HepG2 (cell line): Measurements from ENCODE around the gene ZNF217. TPM values are rescaled to one million over a fixed set of nuclear protein-coding genes. Genes with fewer than 3 reads are reported as not detected.
"Not testable (repeated sequence)": the region's sequence is repeated elsewhere in the genome, so short reads cannot be mapped to it uniquely, and the experiment has no call there.

ENCODE experiments used
- ATAC-seq: fragments of 200-7000 bp; cut with Tn5 transposase; 3 replicates; pipeline ENCODE4 v1.9.1; 2020; ENCODE audit warnings: mild to moderate bottlenecking, moderate library complexity
- BruUV-seq: library from RNA; stranded (reverse); fragments of 400-500 nt; replicated peaks from 2 replicates; lab custom pipeline; 2021; lab: Mats Ljungman, UMichigan
- CTCF ChIA-PET: fragments of 300-600 bp; formaldehyde crosslinking; extraction: SDS; loops from one replicate; lab custom pipeline; 2021; ENCODE audit warnings: low total read pairs, inconsistent platforms, low intra/inter-chr PET ratio; lab: Yijun Ruan, JAX
- POLR2A ChIA-PET: fragments of 350-600 bp; sonication (Branson Sonifier 250); formaldehyde crosslinking; loops from one replicate; lab custom pipeline; 2020; ENCODE audit warnings: antibody characterized with exemption, inconsistent platforms; lab: Yijun Ruan, JAX
- DNase-seq: peaks from one replicate; pipeline ENCODE4 v3.0.0-alpha.2; 2015; ENCODE audit warnings: low spot score
- FAIRE-seq: peaks from 3 replicates; lab custom pipeline; 2011; peaks lifted over from hg19 to GRCh38; lab: Jason Lieb, UNC
- H2AFZ ChIP-seq: one replicate; pipeline ENCODE4 v1.6.1; 2011; ENCODE audit warnings: low read length, inconsistent platforms
- H3K27ac ChIP-seq: fragments of 300-600 bp; 3 replicates; pipeline ENCODE4 v1.8.0; 2011; ENCODE audit warnings: mixed run types, mild to moderate bottlenecking, mixed read lengths, low read length, inconsistent platforms; ENCODE audit not compliant: insufficient read depth; ENCODE audit errors: extremely low read length
- H3K27me3 ChIP-seq, 2 experiments: fragments of 200-600 bp in 1 of 2; 2 replicates in 1 of 2; 3 replicates in 1 of 2; pipeline versions ENCODE4 v1.6.0 to v1.8.0; 2011; ENCODE audit warnings: low read length in 2 of 2, mild to moderate bottlenecking in 2 of 2, moderate library complexity in 2 of 2, inconsistent platforms in 1 of 2; ENCODE audit not compliant: insufficient read depth in 2 of 2, control insufficient read depth in 1 of 2
- H3K36me3 ChIP-seq, 2 experiments: fragments of 200-600 bp in 1 of 2; replicated peaks in 1 of 2; 2 replicates in 1 of 2; 3 replicates in 1 of 2; pipeline versions ENCODE4 v1.5.1 to v1.8.0; 2011; ENCODE audit warnings: low read length in 2 of 2, inconsistent platforms in 1 of 2; ENCODE audit not compliant: insufficient read depth in 2 of 2, control insufficient read depth in 1 of 2
- H3K4me1 ChIP-seq: 2 replicates; pipeline ENCODE4 v1.5.1; 2012; ENCODE audit warnings: low read length, inconsistent platforms; ENCODE audit not compliant: insufficient read depth
- H3K4me2 ChIP-seq: 2 replicates; pipeline ENCODE4 v1.6.0; 2011; ENCODE audit warnings: low read depth, low read length, inconsistent platforms
- H3K4me3 ChIP-seq, 3 experiments: fragments of 200-600 bp in 1 of 3; sonication (generic), shearing (Covaris generic) in 1 of 3; replicated peaks in 1 of 3; 2 replicates each; pipeline ENCODE4 v1.5.1; 2011 to 2016; ENCODE audit warnings: low read length in 3 of 3, inconsistent platforms in 2 of 3, low read depth in 2 of 3, mild to moderate bottlenecking in 2 of 3, control low read depth in 1 of 3, mixed read lengths in 1 of 3; ENCODE audit not compliant: insufficient read depth in 1 of 3
- H3K79me2 ChIP-seq: one replicate; pipeline ENCODE4 v1.6.1; 2011; ENCODE audit warnings: low read length, inconsistent platforms; ENCODE audit not compliant: insufficient read depth
- H3K9ac ChIP-seq: 2 replicates; pipeline ENCODE4 v1.6.0; 2011; ENCODE audit warnings: mild to moderate bottlenecking, low read depth, low read length, inconsistent platforms; ENCODE audit not compliant: insufficient read depth
- H3K9me3 ChIP-seq: 2 replicates; pipeline ENCODE4 v1.5.1; 2012; ENCODE audit warnings: mild to moderate bottlenecking, low read length
- H4K20me1 ChIP-seq: 2 replicates; pipeline ENCODE4 v1.6.0; 2011; ENCODE audit warnings: inconsistent platforms, mild to moderate bottlenecking, low read length, moderate library complexity; ENCODE audit not compliant: insufficient read depth
- ARID3A ChIP-seq: IDR thresholded peaks from 2 replicates; pipeline ENCODE4 v1.6.1; 2012; ENCODE audit warnings: low read depth, low read length, improper control_type of control experiment
- CREM ChIP-seq, 2 experiments: sonication (generic) in 1 of 2; formaldehyde crosslinking in 1 of 2; IDR thresholded peaks; 2 replicates each; pipeline versions ENCODE4 v1.4.0 to v1.6.1; 2016 to 2020; ENCODE audit warnings: antibody characterized with exemption in 1 of 2, mild to moderate bottlenecking in 1 of 2, missing genetic modification reagents in 1 of 2
- ERF ChIP-seq: IDR thresholded peaks from 2 replicates; pipeline ENCODE4 v1.6.1; 2018; ENCODE audit warnings: missing biosample characterization, missing genetic modification reagents
- IRF2 ChIP-seq: IDR thresholded peaks from 2 replicates; pipeline ENCODE4 v1.6.1; 2018; ENCODE audit warnings: missing genetic modification reagents, missing compliant biosample characterization
- KAT8 ChIP-seq: IDR thresholded peaks from 2 replicates; pipeline ENCODE4 v1.6.1; 2016; ENCODE audit warnings: missing genetic modification reagents, missing compliant biosample characterization
- KDM6A ChIP-seq: IDR thresholded peaks from 2 replicates; pipeline ENCODE4 v1.6.1; 2016; ENCODE audit warnings: low read depth
- KMT2B ChIP-seq: IDR thresholded peaks from 2 replicates; pipeline ENCODE4 v1.6.1; 2016; ENCODE audit warnings: missing genetic modification reagents, missing compliant biosample characterization
- NFIC ChIP-seq: IDR thresholded peaks from 2 replicates; pipeline ENCODE4 v1.6.1; 2012; ENCODE audit warnings: mild to moderate bottlenecking, low read length, inconsistent platforms
- NR2F2 ChIP-seq: IDR thresholded peaks from 2 replicates; pipeline ENCODE4 v1.6.1; 2012; ENCODE audit warnings: low read depth, inconsistent platforms, borderline replicate concordance
- PAXIP1 ChIP-seq: sonication (generic); formaldehyde crosslinking; conservative IDR thresholded peaks from 2 replicates; pipeline ENCODE4 v1.4.0; 2020; ENCODE audit warnings: mild to moderate bottlenecking, missing genetic modification reagents, moderate library complexity
- TEAD3 ChIP-seq: optimal IDR thresholded peaks from 2 replicates; pipeline ENCODE3; 2016; ENCODE audit warnings: borderline replicate concordance
- WGBS: methylation state at CpG from one replicate; pipeline ENCODE4 v1.1.6; 2017; ENCODE audit warnings: low lambda C conversion rate; 5-methylcytosine and 5-hydroxymethylcytosine counted together
- in situ Hi-C: cut with HindIII; loops from 2 replicates; pipeline ENCODE4 v1.10.0; 2017; ENCODE audit warnings: low pct_unique_long_range_greater_than_20kb; ENCODE audit not compliant: extremely low pct_ligation_motif_present
- intact Hi-C: fragments of 100-400 bp; cut with micrococcal nuclease; formaldehyde crosslinking; loops from one replicate; pipeline ENCODE4 v1.10.0; 2022; ENCODE audit not compliant: unreplicated experiment
- polyA plus RNA-seq, 8 experiments: library from polyadenylated mRNA; depleted of rRNA in 3 of 8; stranded (reverse) in 7 of 8; unstranded in 1 of 8; fragments of >200 nt; fragmentation: Illumina TruSeq in 4 of 8; extraction: Trizol in 4 of 8; gene quantifications; 2 replicates each; pipeline versions ENCODE4 v1.2.1 to v1.2.3, GENCODE V29; 2011 to 2016; ENCODE audit warnings: low read depth in 4 of 8, missing spikeins in 1 of 8, mixed read lengths in 1 of 8; ENCODE audit not compliant: insufficient read depth in 1 of 8
- total RNA-seq, 5 experiments: library from RNA; depleted of rRNA; stranded (reverse); fragments of >200 nt; fragmentation: Illumina TruSeq; extraction: Trizol; gene quantifications; 2 replicates each; pipeline ENCODE4 v1.2.3, GENCODE V29; 2016; ENCODE audit warnings: low read depth in 1 of 5

Gene ZNF217
- total and polyA plus RNA-seq, 2 of the 13 experiments (the other 11 are each of a cell fraction or from before 2014, with no cell fraction given) = 22.3 to 29.8 TPM

GRCh38 chr20:53596189-53597001, 2.8 kb upstream of the ZNF217 start (continued):
- TF ChIP-seq PAXIP1 (CRISPR knock-in tag) (peak; percentile 55), ARID3A (peak; percentile 23; the same call in 1 of the 2 replicates)

- H2AFZ ChIP-seq; H3K9me3 ChIP-seq; H3K36me3 ChIP-seq; in situ Hi-C loops; BruUV-seq; H4K20me1 ChIP-seq; CTCF ChIA-PET; H3K27me3 ChIP-seq; TF ChIP-seq CREM (CRISPR knock-in tag; IDR thresholded peaks at IDR 0.05): not testable (repeated sequence)
- POLR2A ChIA-PET = interaction anchor here (0.9 to 9.2 kb wide), 20 partner anchors 10 to 537 kb away, joined by 3 to 164 read pairs (median 13); no protein-coding TSS in a partner anchor
- peak; percentile 22 for ATAC-seq
- Histone ChIP-seq H3K9ac (peak overlapping the region; percentile 87), H3K4me1 (peaks cover 44% of the 10 kb centered on the region), H3K4me2 (peak overlapping the region; percentile 99), H3K79me2 (peaks cover 31% of the 10 kb centered on the region), H3K4me3 (peak overlapping the region; percentile 53 to 89 (median 80); a peak in 5 of 6 replicates), H3K27ac (peak overlapping the region; percentile 86)
- FAIRE-seq = peak; percentile 77
- 0% methylated on average over 3 of the region's 3 CpGs for WGBS
- intact Hi-C loops = loop anchor here (1.0 to 5.0 kb wide), 3 partner anchors 27 to 274 kb away; no protein-coding TSS in a partner anchor
- DNase-seq = peak; percentile 96
- TF ChIP-seq TEAD3 (CRISPR knock-in tag) (peak; percentile 33), KDM6A (CRISPR knock-in tag) (peak; percentile 73), NR2F2 (peak; percentile 73), KMT2B (peak; percentile 39; the same call in 1 of the 2 replicates), NFIC (peak; percentile 22; the same call in 1 of the 2 replicates), KAT8 (CRISPR knock-in tag) (peak; percentile 18; the same call in 1 of the 2 replicates), CREM (IDR thresholded peaks at IDR 0.05) (peak; percentile 51), IRF2 (CRISPR knock-in tag) (peak; percentile 71; the same call in 1 of the 2 replicates), ERF (CRISPR knock-in tag) (peak; percentile 40; the same call in 1 of the 2 replicates)
These were observed 2.1 kb upstream of the ZNF217 start for GRCh38 chr20:53595742-53596141.
